ENCODE results near the gene ICE2.

Gene ICE2, protein sequence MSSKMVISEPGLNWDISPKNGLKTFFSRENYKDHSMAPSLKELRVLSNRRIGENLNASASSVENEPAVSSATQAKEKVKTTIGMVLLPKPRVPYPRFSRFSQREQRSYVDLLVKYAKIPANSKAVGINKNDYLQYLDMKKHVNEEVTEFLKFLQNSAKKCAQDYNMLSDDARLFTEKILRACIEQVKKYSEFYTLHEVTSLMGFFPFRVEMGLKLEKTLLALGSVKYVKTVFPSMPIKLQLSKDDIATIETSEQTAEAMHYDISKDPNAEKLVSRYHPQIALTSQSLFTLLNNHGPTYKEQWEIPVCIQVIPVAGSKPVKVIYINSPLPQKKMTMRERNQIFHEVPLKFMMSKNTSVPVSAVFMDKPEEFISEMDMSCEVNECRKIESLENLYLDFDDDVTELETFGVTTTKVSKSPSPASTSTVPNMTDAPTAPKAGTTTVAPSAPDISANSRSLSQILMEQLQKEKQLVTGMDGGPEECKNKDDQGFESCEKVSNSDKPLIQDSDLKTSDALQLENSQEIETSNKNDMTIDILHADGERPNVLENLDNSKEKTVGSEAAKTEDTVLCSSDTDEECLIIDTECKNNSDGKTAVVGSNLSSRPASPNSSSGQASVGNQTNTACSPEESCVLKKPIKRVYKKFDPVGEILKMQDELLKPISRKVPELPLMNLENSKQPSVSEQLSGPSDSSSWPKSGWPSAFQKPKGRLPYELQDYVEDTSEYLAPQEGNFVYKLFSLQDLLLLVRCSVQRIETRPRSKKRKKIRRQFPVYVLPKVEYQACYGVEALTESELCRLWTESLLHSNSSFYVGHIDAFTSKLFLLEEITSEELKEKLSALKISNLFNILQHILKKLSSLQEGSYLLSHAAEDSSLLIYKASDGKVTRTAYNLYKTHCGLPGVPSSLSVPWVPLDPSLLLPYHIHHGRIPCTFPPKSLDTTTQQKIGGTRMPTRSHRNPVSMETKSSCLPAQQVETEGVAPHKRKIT

DNA sequence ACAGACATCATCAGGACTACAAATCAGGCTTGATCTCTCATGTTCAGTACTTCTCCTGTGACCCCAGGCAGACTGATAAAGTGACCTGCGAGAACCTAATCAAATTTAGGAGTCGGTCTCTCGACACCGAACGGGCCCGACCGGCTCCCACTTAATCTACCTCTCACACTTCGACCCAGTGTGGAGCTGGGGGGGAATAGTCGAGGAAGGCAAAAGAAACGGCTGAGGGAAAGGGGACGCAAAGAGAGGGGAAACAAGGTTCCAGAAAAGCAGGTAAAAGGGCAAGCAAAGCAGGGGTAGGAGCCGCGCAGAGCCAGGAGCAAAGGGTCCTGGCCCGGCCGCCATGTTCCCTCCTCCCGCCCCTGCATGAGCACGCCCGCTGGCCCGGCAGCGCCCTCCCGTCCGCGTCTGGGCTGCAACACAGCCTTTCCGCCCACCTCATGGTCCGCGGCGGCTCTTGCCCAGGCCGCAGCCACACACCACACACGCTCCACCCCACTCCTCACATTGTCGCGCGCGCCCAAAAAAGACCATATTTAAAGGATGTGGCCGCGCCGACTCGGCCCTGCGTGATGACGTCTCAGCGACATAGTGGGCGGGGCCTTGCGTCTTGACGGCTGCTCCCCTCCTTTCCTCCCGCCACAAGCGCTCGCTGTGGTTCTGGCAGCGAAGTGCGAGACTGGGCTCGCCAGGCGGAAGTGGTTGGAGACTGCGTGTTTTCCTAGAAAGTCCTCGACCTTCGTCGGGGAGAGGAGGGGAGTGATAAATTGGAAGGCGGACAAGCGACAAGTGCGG, at the start of gene ICE2:
Gene ICE2, minus strand, starts transcription at position 577 of the 795 bp plus-strand sequence. CDS start 1,165 bp downstream, outside the sequence.
- peak; percentile 77 for FAIRE-seq

DNA sequence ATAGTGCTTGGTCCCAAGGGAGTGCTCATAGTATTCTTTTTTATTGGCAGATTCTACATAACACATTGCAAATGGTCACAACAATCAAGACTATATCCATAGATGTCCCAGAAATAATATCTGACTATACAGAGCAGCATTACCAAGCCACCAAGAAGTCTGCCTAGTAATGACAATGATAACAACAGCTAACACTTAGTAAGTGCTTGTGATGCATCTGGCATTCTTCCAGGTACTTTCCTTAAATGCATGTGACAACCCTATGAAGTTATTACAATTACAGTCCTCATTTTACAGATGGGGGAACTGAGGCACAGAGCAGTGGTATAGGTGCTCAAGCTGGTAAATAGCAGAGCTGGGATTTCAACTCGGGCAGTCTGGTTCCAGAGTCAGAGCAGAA, 49.6 kb upstream of the ICE2 start:
- FAIRE-seq = no peak

DNA sequence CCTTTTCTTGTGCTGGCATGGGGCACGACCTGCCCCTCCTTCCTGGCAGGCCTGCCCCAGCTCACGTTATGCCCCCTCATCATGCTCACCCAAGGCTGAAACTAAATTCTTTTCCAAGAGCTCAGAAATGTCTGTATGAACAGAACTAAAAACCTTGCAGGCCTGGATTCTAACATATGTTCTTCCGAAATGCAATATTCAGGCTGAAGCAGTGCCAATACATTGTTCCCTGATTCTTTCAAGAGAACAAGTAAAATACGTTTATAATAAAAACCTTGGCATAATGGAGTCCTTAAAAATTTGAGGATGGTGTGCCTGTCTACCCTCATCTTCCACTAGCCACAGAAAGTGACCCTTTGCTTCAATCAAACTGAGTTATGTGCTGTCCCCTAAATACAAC, 48.5 kb upstream of the ICE2 start:
- no peak for FAIRE-seq

DNA sequence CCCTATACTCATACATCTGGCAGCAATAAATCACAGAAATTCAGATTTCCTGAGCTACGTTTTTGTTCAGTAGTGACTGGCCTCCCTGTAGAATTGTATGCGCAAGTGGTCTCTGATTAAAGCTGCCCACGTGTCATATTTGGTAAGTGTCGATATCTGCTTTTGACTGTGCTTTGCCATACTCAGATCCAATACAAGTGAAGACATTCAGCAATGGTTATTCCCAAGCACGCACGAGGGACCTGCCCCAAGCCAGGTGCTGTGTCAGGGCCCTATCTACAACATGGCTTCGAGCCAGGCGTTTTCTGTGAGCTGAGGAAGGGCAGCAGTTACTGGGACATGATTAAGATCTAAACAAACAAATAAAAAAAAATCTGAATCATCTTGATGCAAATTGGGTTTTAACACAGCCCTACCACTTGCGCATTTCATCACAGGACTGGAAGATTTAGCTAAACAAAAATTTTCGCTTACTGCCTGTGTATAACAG, 47.2 kb upstream of the ICE2 start:
- no peak for FAIRE-seq

DNA sequence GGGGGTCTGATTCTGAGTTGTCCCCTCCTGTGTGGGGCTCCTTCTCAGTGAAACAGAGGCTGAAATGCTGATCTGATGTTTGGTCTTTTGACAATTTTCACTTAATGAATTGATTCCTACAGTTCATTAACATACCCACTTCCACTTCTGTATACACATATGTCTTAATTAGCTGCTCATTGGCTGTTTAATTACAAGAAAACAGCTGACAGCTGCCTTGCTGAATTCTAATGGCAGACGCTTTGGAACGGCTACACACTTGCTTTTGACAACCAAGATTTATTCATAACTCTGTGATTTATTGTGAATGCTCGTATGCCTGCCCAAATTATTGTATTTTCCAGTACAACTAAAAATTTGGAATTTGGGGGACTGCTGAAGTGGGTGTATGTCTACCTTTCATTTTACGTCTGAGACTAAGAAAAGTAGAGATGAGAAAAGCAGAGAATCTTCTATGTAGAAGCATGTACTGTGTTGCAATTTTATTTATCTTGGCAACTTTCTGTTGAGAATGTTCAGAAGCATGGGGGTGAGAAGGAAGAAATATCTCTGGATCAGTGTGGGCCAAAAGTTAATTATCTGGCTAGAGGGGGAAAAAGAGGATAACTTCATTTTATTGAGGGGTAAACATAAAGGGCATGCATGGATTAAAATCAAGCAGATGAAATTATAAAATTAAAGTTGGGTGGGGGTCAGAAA, 46.5 kb upstream of the ICE2 start:
- no peak for FAIRE-seq

DNA sequence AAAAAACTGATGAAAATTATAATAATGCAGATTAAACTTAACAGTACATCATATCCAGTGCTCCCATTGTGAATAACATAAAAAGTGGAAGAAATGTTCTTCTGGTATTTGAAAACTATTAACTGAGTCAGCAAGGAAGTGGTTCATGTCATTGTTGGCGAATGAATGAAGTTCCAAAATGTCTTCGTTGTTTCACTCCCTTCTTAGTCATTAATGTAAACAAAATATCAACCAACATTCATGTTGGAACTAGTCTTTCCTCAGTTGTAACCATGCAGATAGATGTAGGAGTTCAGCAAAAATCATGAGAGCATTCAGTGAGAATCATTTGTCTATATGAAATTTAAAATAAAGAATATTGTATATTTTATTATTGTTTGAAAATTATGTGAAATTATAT, 44.1 kb upstream of the ICE2 start:
- no peak for FAIRE-seq

DNA sequence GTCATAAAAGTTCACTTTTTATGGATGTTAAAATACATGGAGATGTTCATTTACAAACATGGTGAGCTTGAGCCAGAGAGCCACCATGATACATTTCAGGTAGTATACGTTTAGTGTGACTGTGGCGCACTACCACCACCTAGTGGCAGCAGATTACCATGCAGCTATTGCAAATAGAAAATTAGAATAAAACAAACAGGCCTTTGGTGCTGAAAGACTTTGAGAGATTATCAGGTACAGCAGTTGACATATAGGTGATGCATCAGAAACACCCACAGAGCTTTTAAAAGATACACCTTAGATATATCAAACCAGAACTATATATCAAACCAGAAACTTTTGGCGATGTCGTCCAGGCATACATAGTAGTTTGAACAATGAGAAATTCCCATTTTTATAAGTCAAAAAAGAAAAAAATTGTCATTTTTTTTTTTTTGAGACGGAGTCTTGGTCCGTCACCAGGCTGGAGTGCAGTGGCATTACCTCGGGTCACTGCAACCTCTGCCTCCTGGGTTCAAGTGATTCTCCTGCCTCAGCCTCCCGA, 42.0 kb upstream of the ICE2 start:
- FAIRE-seq = peak; percentile 23

DNA sequence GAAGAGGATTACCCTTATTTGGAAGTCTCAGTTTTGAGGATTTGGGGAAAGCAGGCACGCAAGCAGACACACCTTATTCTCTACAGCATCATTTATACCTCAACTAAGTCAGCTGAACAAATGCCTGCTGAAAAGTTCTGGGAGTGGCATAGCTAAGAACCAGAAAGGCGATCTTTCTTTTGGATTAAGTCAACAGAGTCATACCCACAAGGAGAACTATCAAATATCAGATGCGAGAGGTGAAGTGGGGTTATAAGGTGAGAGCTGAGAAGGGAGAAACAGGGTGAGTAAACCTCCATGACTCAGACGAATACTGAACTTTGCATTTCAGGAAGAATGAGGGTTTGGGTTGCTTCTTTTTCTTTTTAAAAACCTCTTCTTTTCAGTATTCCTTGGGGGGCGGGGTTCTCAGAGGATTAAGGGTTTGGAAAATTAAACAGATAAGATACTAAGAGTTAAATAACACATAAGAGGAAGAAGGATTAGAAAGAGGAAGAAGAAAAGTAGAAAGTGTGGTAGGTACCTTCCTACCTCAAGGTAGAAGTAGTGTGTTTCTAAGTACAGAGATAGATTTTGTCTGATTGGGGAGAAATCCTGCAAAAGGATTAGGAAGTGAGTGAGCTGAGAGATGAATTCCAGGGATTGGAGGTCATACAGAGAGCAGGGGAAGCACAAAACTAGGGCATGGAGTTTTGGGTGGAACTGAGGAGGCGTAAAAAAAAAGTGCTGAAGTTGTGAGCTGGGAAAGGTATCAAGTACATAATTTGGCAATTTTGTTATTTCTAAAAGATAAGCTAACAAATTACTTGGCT, 41.3 kb upstream of the ICE2 start:
- FAIRE-seq = no peak

DNA sequence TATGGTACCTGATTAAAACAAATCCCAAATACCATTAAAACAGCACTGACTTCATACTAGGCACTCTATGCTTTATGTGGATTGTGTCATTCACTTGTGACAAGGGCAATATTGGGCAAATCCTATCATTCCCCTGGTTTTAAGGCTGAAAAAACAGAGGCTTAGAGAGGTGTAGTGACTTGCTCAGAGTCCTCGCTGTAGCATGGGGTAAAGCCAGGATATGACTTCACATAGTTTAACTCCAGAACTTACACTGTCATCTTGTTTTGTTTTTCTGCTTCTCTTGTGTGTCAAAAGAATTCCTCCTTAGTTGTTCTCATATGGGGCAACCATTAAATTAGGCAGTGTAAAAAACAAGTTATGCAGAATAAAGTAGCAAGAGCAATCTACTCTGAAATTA, 40.3 kb upstream of the ICE2 start:
- FAIRE-seq = no peak

DNA sequence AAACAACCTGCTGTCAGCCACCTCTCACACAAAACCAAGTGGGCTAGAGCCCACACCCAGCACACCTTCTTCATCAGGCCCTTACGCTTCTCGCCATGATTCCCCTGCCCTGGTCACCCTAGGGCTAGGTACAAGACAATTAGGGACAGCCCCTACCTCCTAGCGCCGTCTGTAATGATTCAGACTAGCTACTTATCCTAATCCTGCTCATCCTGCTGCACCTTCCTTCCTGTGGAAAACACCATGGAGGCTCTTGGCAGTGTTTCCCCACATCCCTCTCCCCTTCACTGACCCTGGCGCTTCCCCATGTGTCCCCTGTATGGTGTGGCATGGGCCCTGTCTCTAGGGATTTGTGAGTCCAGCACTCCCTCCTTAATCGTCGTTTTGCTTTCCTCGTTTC, 39.6 kb upstream of the ICE2 start:
- FAIRE-seq = no peak

DNA sequence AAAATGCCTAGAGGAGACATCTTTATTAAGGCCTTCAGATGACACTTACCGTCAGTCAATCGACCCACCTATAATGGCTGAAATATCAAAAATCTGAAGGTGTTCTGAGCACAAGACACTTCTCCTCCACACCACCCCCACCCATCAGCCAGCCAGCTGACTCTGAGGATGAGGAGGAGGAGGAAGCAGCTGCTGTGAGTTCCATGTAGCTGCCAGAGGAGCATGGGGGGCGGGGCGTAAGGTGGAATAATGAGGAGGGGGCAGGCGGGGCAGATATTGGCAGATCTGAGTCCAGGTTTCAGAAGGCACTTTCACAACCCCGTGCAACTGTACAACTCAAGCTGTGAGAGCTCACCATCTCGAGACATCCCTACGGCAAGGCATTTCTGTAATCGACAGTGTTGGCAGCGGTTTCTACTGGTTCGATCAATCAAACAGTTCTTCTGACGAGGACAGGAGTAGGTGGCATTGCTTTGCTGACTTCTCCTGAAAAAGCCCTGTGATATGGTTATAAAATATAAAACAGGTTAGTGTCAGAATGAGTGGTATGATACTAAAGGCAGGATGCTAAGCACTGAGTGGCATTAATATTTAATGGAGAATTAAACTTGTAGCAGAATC, 35.4 kb upstream of the ICE2 start:
- FAIRE-seq = no peak

DNA sequence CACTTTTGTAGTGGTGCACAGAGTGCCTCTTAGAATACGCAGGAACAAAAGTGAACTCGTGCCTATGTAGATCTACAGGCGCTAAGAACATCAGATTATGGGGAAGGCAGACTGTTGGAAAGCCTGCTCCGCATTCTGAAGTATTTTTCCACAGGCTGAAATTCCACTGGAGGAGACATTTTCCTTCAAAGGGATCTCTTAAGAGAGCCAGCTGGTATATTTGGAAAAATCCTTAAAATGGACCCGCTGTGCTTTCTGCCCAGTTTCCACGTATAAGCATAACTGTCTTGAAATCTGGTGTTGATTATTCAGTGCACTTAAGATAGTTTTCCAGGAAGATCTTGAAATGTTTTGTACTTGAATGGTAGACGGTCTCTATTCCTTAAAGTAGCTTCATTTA, 34.7 kb upstream of the ICE2 start:
- no peak for FAIRE-seq

DNA sequence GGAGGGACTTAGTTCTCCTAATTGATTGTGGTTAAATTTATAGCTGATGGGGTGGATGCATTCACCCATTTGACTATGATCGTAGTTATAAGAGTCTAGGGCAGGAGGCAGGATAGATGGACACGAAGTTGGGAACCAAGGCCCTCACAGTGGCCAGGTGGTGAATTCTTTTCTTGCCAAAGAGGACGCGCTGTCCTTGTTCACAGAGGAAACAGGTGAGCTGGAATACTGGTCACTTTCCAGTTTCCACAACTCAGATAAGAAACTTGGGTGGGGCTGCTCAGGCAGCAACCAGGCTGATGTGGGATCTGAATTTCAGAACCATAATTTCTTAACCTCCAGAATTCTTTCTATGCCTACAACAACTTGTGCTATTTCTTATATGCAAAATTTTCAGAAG, 34.0 kb upstream of the ICE2 start:
- no peak for FAIRE-seq

DNA sequence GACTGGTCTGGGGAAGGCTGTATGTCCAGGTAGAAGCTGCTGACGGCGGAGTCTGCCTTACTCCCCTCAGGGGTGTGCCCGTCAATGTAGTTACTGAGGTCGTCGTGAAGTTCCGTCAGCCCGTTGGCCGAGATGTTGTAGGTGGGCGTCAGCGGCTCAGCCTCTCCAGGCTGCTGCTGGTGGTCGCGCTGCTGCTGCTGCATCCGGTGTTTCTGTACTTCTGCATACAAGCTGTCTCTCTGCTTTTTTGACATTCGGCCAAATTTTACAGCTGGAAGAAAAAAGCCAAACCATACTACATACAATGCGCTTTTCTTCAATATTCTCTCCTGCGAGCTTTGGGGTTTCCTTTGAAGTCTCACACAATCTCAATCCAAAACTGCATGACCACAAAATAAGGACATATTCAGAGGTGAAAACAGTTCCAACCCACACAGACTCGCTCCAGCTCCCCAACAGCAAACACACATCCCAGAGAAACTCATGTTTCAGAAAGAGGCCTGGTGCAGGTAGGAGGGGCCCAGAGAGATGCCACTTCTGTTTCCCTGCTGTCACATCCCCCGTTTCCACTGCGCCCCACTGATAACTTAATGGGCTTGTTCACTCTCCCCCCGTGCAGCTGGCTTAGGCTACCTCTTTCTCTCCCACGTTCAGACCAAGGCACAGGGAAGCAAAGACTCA, 32.5 kb upstream of the ICE2 start:
- FAIRE-seq = no peak

DNA sequence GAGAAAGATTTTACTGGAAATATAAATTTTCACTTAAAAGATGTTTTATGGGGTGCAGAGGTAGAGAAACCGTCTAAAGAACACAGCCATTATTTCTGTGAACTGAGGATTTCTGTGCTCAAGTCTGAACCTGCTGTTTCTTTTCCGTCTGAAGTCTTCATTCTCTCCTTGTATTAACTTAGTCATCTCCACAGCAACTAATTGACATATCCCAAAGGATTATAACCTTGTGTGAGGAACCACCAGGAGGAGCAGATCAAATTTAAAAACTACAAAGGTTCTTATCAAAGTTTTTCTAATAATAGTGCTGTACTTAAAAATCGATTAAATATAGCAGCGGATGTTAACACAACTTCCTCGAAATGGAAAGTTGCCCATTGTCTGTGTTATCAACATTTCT, 31.1 kb upstream of the ICE2 start:
- FAIRE-seq = no peak

DNA sequence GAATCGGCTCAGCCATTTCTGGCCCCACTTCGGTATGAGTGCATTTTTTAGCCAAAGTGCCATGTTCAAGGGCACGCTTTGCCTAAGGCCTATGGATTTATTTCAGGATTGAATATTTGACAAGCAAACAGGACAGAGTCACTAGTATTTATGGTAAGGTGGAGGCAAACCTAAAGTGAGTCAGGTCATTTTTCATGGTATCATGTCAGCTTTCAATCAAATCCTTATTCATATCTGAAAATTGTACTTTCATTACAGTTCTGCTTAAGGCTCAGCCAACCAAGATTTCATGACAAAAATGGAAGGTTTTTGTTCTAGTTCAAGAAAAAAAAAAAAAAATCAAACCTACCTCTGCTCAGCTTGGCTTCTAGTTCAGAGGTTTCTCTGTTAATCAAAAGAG, 30.5 kb upstream of the ICE2 start:
- no peak for FAIRE-seq

DNA sequence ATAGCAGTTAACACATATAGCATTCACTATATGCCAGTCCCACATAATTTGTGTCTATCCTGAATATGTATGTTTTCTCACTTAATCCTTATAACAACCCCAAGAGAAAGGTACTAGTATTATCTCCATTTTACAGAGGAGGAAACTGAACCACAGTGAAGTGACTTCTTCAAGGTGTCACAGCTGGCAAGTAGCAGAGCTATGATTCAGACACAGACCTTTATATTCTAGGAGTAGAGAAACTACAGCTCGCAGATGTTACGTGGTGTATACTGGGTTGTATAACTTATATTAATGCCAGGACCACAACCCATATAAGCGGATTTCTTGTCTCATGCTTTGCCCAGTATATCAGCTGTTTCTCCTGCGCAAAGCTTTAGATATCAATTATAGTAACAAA, 29.5 kb upstream of the ICE2 start:
- FAIRE-seq = no peak

DNA sequence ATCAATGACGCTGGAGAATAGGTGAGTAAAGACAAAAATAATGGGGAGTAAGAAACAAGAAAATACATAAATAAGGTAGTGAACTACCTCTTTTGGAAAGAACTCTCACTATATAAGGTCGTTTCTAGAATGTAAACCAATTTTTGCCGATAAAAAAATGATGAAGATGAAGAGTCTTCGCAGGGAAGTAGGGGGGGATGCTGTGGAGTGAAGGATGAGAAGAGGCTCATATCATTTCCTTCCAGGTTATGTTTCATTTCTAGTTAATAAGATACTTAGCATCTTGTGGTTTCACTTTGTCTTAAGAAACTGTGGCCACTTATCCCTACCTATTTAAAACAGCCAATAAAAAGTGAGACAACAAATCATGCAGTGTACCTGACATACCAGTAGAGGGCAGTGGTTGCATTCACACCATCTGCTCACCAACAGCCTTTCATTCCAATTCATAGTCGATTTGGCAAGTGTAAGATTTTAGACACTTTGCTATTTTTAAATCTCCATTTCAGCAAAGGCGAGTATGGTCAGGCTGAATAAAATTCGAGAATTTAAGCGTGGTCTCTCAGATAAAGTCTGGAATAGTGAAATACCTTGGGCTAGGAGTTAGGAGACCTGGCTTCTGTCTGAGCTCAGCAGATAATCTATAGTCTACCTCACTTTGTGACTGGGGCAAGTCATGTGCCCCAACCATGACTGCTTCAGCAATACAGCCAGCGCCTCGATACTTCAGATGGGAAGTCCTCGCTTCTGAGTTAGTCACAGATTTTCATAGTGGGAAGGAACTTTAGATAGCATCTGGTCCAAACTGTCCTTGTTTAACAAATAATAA, 28.9 kb upstream of the ICE2 start:
- peak; percentile 93 for FAIRE-seq

DNA sequence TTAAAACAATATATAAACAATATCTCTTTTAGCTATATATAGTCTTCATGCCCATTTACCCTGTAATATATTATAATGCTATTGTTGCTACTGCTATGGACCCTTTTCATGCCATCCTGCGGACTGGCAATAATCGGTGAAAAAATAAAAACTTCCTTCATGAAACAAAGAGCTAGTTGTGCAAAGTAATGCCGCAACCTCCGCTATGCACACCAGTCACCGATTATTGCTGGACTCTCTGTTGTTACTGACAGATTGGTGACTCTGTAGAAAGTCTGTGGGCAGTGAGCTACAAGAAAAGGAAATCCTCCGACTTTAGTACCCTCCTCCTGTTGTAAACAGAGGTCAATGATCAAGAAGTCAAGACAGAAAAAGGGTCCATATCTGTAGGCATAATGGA, 17.9 kb upstream of the ICE2 start:
- FAIRE-seq = no peak

All from endometrium (tissue), 2 donors.